Karpas-422 (cell line): ENCODE results near the gene ENDOV. TPM values are rescaled to one million over a fixed set of nuclear protein-coding genes. Genes with fewer than 3 reads are reported as not detected.

Experiments used
- DNase-seq: peaks from one replicate; pipeline ENCODE4 v3.0.0-alpha.2; 2015
- H2AFZ ChIP-seq: fragments of 200-600 bp; sonication (generic); 2 replicates; pipeline ENCODE4 v1.6.1; 2014; ENCODE audit warnings: antibody characterized with exemption, low read length, mixed read lengths
- H3K27ac ChIP-seq: fragments of 200-600 bp; sonication (generic); 2 replicates; pipeline ENCODE4 v1.5.1; 2014; ENCODE audit warnings: mild to moderate bottlenecking, low read length, moderate library complexity
- H3K27me3 ChIP-seq: fragments of 200-600 bp; sonication (generic); 2 replicates; pipeline ENCODE4 v1.6.1; 2014; ENCODE audit warnings: low read length, mixed read lengths
- H3K36me3 ChIP-seq: fragments of 200-600 bp; sonication (generic); 2 replicates; pipeline ENCODE4 v1.6.1; 2014; ENCODE audit warnings: low read length, mixed read lengths; ENCODE audit not compliant: insufficient read depth
- H3K4me1 ChIP-seq: fragments of 200-600 bp; sonication (generic); 2 replicates; pipeline ENCODE4 v1.6.1; 2014; ENCODE audit warnings: mild to moderate bottlenecking, low read length, mixed read lengths
- H3K4me2 ChIP-seq: fragments of 200-600 bp; sonication (generic); 2 replicates; pipeline ENCODE4 v1.6.1; 2014; ENCODE audit warnings: low read length, low read depth, mild to moderate bottlenecking; ENCODE audit not compliant: poor library complexity, severe bottlenecking
- H3K4me3 ChIP-seq: fragments of 200-600 bp; sonication (generic); 2 replicates; pipeline ENCODE4 v1.5.1; 2014; ENCODE audit warnings: mild to moderate bottlenecking, antibody characterized with exemption, low read length, mixed read lengths
- H3K79me2 ChIP-seq: fragments of 200-600 bp; sonication (generic); 2 replicates; pipeline ENCODE4 v1.6.1; 2014; ENCODE audit warnings: mild to moderate bottlenecking, low read length, mixed read lengths
- H3K9ac ChIP-seq: fragments of 200-600 bp; sonication (generic); 2 replicates; pipeline ENCODE4 v1.6.0; 2014; ENCODE audit warnings: low read length
- H3K9me2 ChIP-seq: fragments of 200-600 bp; sonication (generic), shearing (Covaris generic); replicated peaks from 2 replicates; pipeline ENCODE4 v1.6.0; 2014; ENCODE audit warnings: mild to moderate bottlenecking, low read length, moderate library complexity; ENCODE audit not compliant: insufficient read depth
- H3K9me3 ChIP-seq: fragments of 300-700, 200-600 bp; sonication (generic); 2 replicates; pipeline ENCODE4 v1.6.1; 2014; ENCODE audit warnings: low read length, mixed read lengths
- H4K20me1 ChIP-seq: fragments of 200-600 bp; sonication (generic); 2 replicates; pipeline ENCODE4 v1.6.1; 2014; ENCODE audit warnings: mild to moderate bottlenecking, antibody characterized with exemption, low read length, low read depth; ENCODE audit not compliant: insufficient read depth
- total RNA-seq: library from RNA; depleted of rRNA; stranded (reverse); fragments of >200 nt; shearing (Covaris generic); gene quantifications from 2 replicates; pipeline ENCODE4 v1.2.3, GENCODE V29; 2014; ENCODE audit warnings: low replicate concordance; rRNA removed

The ENDOV gene
- 11.4 and 22.7 TPM in 2 replicates for total RNA-seq

GRCh38 chr17:80414803-80415625 lies at the start of gene ENDOV:
ENDOV (plus strand) TSS chr17:80415167; CDS start chr17:80415195, 28 bp downstream.
- Histone ChIP-seq H3K9me2 (no peaks in the 10 kb centered on the region), H3K27me3 (no peaks in the 10 kb centered on the region), H2AFZ (peak within 1 kb of the TSS; percentile 83; the same call in 1 of the 2 replicates), H3K27ac (no peak within 1 kb of the TSS), H3K4me3 (peak within 1 kb of the TSS; percentile 79), H3K9me3 (no peaks in the 10 kb centered on the region), H3K79me2 (peaks cover 4% of the 10 kb centered on the region; the same call in 1 of the 2 replicates), H3K36me3 (no peaks in the 10 kb centered on the region), H3K4me2 (peak within 1 kb of the TSS; percentile 73), H3K4me1 (peaks cover 11% of the 10 kb centered on the region), H3K9ac (peak within 1 kb of the TSS; percentile 76), H4K20me1 (no peaks in the 10 kb centered on the region)
- DNase-seq: peak; percentile 97

GRCh38 chr17:80365983-80366382 lies 49.0 kb upstream of the ENDOV start:
- Histone ChIP-seq H3K4me2 (no peak overlapping the region), H3K79me2 (no peaks in the 10 kb centered on the region), H3K9me2 (no peaks in the 10 kb centered on the region), H2AFZ (no peak overlapping the region), H3K27ac (no peak overlapping the region), H3K4me1 (no peaks in the 10 kb centered on the region), H4K20me1 (no peaks in the 10 kb centered on the region), H3K36me3 (no peaks in the 10 kb centered on the region), H3K4me3 (no peak overlapping the region), H3K9ac (no peak overlapping the region), H3K27me3 (no peaks in the 10 kb centered on the region), H3K9me3 (no peaks in the 10 kb centered on the region)
- DNase-seq: no peak

- no peaks in the 10 kb centered on the region for H4K20me1 ChIP-seq
- no peaks in the 10 kb centered on the region for H3K36me3 ChIP-seq
- DNase-seq: no peak
- no peaks in the 10 kb centered on the region for H3K9me2 ChIP-seq
- H3K79me2 ChIP-seq: no peaks in the 10 kb centered on the region
- no peaks in the 10 kb centered on the region for H3K27me3 ChIP-seq
- no peaks in the 10 kb centered on the region for H3K9me3 ChIP-seq
- H3K4me1 ChIP-seq: no peaks in the 10 kb centered on the region
- no peak overlapping the region for H3K9ac ChIP-seq
- H3K4me2 ChIP-seq: no peak overlapping the region
- no peak overlapping the region for H3K27ac ChIP-seq
- no peak overlapping the region for H3K4me3 ChIP-seq
- H2AFZ ChIP-seq: no peak overlapping the region
These were observed 47.5 kb upstream of the ENDOV start for GRCh38 chr17:80367503-80367902.

DNA sequence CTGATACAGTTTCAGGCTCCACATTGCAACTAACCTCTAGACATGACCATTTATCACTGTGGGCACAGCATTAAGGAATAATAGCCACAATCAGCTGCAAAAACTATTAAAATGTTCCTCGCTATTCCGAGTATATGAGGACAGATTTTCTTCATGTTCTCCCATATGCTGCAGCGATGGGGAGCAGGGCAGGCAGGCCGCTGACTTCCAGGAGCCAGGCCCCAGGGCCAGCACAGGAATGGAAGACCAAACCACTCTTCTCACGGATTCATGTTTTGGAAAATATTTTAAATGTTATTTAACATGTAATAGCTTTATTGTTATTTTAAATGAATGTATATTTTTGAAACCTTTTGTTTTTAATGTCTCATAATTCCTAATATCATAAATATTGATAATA lies 43.8 kb upstream of the ENDOV start:
- no peak overlapping the region for H3K9ac ChIP-seq
- no peaks in the 10 kb centered on the region for H3K27me3 ChIP-seq
- H4K20me1 ChIP-seq: no peaks in the 10 kb centered on the region
- no peaks in the 10 kb centered on the region for H3K4me1 ChIP-seq
- H3K9me3 ChIP-seq: no peaks in the 10 kb centered on the region
- H3K4me2 ChIP-seq: no peak overlapping the region
- DNase-seq: no peak
- H3K9me2 ChIP-seq: no peaks in the 10 kb centered on the region
- H3K79me2 ChIP-seq: no peaks in the 10 kb centered on the region
- H3K27ac ChIP-seq: no peak overlapping the region
- H2AFZ ChIP-seq: no peak overlapping the region
- H3K4me3 ChIP-seq: no peak overlapping the region
- no peaks in the 10 kb centered on the region for H3K36me3 ChIP-seq

GRCh38 chr17:80372456-80372855 lies 42.5 kb upstream of the ENDOV start:
- no peak overlapping the region for H3K9ac ChIP-seq
- DNase-seq: no peak
- no peaks in the 10 kb centered on the region for H4K20me1 ChIP-seq

DNA sequence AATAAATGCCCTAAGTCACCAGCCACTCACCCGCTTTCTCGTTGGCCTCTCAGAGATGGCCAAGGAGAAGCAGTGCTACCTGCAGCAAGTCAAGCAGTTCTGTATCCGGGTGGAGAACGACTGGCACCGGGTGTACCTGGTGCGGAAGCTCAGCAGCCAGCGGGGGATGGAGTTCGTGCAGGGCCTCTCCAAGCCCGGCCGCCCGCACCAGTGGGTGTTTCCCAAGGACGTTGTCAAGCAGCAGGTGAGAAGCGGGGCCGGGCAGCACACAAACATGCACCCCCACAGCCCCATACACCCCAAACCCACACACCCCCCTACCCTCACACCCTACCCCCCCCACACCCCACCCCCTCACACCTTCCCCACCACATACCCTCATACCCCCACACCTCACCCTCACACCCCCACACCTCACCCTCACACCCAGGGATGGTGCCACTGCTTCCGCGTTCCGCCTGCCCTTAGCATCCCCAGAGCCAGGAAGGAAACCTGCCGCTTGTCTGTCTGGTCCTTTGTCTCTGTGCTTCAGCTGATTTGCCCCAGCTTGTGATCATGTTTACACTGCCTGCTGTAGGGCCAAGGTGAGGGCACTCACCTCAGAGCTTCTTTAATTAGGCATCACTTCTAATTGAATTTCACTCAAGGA lies 41.9 kb upstream of the ENDOV start:
- Histone ChIP-seq H3K9me3 (no peaks in the 10 kb centered on the region), H3K27me3 (no peaks in the 10 kb centered on the region), H4K20me1 (no peaks in the 10 kb centered on the region), H3K4me1 (no peaks in the 10 kb centered on the region), H3K79me2 (no peaks in the 10 kb centered on the region), H3K36me3 (no peaks in the 10 kb centered on the region), H3K4me2 (no peak overlapping the region), H3K4me3 (no peak overlapping the region), H3K9ac (no peak overlapping the region), H3K27ac (no peak overlapping the region), H3K9me2 (no peaks in the 10 kb centered on the region), H2AFZ (no peak overlapping the region)
- no peak for DNase-seq

More at GRCh38 chr17:80372456-80372855, 42.5 kb upstream of the ENDOV start:
- no peaks in the 10 kb centered on the region for H3K9me3 ChIP-seq
- no peaks in the 10 kb centered on the region for H3K79me2 ChIP-seq
- no peak overlapping the region for H3K4me2 ChIP-seq
- no peak overlapping the region for H3K27ac ChIP-seq
- no peak overlapping the region for H2AFZ ChIP-seq
- no peak overlapping the region for H3K4me3 ChIP-seq
- H3K9me2 ChIP-seq: no peaks in the 10 kb centered on the region
- no peaks in the 10 kb centered on the region for H3K36me3 ChIP-seq
- no peaks in the 10 kb centered on the region for H3K4me1 ChIP-seq
- no peaks in the 10 kb centered on the region for H3K27me3 ChIP-seq

GRCh38 chr17:80374039-80374731 lies 40.8 kb upstream of the ENDOV start:
- H3K4me3 ChIP-seq: no peak overlapping the region
- H2AFZ ChIP-seq: no peak overlapping the region
- no peaks in the 10 kb centered on the region for H4K20me1 ChIP-seq
- DNase-seq: no peak
- no peaks in the 10 kb centered on the region for H3K27me3 ChIP-seq
- H3K9ac ChIP-seq: no peak overlapping the region
- no peaks in the 10 kb centered on the region for H3K36me3 ChIP-seq
- no peak overlapping the region for H3K4me2 ChIP-seq
- H3K9me2 ChIP-seq: no peaks in the 10 kb centered on the region
- H3K9me3 ChIP-seq: no peaks in the 10 kb centered on the region
- no peaks in the 10 kb centered on the region for H3K4me1 ChIP-seq
- no peaks in the 10 kb centered on the region for H3K79me2 ChIP-seq
- no peak overlapping the region for H3K27ac ChIP-seq
